ENCODE data around the gene EXOC6.

The EXOC6 gene

DNA sequence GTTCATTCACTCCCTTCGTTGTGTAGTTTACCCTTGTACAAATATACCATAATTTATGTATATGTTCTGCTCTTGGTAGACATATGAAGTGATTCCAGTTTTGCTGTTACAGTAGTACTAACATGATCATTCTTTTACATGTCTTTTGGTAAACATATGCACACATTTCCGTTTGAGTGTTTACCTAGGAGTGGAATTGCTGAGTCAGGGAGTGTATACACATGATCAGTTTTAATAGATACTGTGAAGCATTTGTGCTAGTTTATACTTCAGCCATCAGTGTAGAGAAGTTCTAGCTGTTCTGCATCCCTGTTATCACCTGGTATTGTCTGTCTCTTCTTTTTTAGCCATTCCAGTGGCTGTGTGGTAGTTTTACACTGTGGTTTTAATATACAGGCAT lies 177.8 kb downstream of the EXOC6 start:
- no peak for DNase-seq (ENCODE audit: low read depth)

GRCh38 chr10:93027508-93027907 lies 179.2 kb downstream of the EXOC6 start:
- DNase-seq (ENCODE audit: low read depth) = no peak

DNA sequence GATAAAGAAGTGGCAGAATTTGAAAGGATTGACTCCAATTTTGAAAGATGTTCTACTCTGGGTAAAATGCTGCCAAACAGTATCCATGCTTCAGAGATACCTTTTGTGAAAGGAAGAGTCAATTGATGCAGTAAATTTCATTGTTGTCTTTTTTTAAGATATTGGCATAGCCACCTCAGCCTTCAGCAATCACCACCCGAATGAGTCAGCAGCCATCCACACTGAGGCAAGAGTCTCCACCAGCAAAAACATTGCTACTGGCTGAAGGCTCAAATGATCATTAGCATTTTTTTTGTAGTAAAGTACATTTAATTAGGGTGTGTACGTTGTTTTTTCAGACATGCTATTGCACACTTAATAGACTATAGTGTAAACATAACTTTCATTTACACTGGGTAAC lies 180.6 kb downstream of the EXOC6 start:
- DNase-seq (ENCODE audit: low read depth) = no peak

- DNase-seq (ENCODE audit: low read depth) = no peak
Measured at GRCh38 chr10:93030409-93030808, 182.1 kb downstream of the EXOC6 start.

- DNase-seq (ENCODE audit: low read depth) = no peak
Measured at GRCh38 chr10:93032105-93032808, 183.9 kb downstream of the EXOC6 start.

DNA sequence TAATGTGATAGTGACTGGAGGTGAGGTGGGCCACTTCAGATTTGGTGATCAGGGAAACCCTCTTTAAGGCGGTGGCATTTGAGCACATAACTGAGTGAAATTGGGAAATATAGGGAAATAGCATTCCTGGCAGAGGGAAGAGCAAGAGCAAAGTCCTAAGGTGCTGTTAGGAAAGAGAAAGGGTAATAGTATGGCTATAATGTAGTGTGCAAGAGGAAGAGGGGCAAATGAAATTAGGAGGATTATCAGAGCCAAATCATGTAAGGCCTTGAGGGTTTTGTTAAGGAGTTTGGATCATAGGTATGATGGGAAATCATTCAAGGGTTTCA lies 184.5 kb downstream of the EXOC6 start:
- DNase-seq (ENCODE audit: low read depth) = no peak

DNA sequence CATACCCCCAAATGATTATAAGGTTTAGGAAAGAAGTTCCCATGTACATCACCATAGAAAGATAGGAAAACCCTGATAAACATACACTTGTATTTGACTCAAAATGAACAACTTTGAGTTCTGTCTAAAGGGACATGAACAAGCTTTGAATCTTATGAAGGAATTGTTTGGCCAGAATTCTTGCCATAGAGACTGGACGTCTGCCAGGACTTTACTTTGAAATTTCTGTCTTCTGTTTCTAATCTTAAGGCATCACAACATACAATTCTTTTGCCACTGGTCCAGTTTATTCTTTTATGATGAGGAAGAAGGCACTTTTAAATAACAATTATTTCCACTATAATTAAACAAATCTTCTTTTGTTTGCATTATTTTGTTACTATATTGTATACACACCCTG lies 186.1 kb downstream of the EXOC6 start:
- DNase-seq (ENCODE audit: low read depth) = no peak

GRCh38 chr10:93039110-93039509 lies 190.8 kb downstream of the EXOC6 start:
- DNase-seq (ENCODE audit: low read depth) = no peak

- no peak for DNase-seq (ENCODE audit: low read depth)
Measured at GRCh38 chr10:93039721-93040120, 191.4 kb downstream of the EXOC6 start.

- no peak for DNase-seq (ENCODE audit: low read depth)
Measured at GRCh38 chr10:93054486-93054885, 206.2 kb downstream of the EXOC6 start.

- DNase-seq (ENCODE audit: low read depth) = no peak
Measured at GRCh38 chr10:93058139-93058538, 209.8 kb downstream of the EXOC6 start.

DNA sequence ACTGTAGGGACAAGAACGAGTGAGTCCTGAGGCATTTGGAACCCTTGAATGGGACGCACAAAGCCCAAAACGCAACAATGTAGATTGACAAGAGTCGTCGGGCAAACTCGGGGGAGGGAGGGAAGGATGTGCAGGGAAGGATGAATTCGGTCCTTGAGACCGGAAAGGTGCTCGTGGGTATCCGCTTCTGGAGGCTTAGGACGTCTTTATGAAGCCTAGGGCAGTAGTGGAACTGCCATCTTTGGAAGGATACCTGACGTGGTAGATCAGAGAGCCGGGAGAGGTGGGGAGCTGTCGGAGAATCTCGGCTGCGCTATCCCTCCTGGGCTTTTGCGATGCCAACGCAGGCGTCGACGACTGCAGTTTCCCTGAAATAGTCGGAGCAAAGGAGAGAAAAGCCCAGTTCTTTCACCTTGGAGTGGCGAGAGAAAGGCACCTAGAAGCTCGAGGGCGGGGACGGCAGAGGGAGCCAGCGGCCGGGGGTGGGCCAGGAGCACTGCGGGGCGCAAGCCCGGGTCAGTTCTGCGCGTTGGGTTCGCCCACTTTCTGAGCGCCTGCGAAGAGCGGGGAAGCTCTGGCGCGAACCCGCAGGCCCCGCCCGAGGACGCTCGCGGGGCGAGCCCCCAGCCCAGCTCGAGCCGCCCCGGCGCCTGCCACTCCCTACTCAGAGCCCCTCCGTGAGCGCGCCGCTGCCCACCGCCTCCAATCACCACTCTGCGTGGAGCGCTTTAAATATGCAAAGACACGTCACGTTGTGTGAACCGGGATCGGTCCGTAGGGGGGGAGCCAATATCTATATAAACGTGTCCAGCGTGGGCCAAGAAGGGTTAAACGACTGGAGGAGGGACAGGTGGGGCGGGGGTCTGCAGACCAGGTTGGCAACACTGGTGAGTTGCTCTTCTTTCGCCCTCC lies 211.9 kb downstream of the EXOC6 start, which contains the start of gene CYP26C1:
Gene CYP26C1 (plus strand): TSS at position 824 of the 912 bp plus-strand sequence. CDS start 466 bp downstream, outside the sequence.
- DNase-seq (ENCODE audit: low read depth) = no peak

DNA sequence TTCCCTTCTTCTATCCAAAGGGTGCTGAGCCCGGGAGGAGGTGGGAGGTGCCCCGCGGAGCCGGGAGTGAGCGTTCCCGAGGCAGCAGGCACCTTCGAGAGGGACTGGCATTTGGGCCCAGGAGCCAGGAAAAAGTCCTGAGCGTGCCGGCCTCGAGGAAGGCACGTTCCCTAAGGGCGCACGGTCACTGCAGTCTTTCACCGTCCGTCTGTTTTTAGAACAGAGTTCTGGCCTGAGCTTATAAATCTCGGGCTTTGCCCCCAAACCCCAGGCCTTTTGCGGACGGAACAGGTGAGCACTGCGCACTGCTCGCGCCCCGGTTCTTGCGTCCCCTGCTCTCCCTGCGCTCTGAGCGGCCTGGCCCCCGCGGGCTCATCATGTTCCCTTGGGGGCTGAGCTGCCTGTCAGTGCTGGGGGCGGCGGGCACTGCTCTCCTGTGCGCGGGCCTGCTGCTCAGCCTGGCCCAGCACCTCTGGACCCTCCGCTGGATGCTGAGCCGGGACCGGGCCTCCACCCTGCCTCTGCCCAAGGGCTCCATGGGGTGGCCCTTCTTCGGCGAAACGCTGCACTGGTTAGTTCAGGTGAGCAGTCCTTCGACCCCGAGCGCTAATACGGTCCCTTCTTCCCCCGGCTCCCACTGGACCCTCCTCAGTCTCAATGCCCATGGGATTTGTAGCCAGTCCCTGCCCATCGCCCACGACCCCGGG lies 212.7 kb downstream of the EXOC6 start:
- no peak for DNase-seq (ENCODE audit: low read depth)

- no peak for DNase-seq (ENCODE audit: low read depth)
Measured at GRCh38 chr10:93061594-93062513, 213.5 kb downstream of the EXOC6 start.

DNA sequence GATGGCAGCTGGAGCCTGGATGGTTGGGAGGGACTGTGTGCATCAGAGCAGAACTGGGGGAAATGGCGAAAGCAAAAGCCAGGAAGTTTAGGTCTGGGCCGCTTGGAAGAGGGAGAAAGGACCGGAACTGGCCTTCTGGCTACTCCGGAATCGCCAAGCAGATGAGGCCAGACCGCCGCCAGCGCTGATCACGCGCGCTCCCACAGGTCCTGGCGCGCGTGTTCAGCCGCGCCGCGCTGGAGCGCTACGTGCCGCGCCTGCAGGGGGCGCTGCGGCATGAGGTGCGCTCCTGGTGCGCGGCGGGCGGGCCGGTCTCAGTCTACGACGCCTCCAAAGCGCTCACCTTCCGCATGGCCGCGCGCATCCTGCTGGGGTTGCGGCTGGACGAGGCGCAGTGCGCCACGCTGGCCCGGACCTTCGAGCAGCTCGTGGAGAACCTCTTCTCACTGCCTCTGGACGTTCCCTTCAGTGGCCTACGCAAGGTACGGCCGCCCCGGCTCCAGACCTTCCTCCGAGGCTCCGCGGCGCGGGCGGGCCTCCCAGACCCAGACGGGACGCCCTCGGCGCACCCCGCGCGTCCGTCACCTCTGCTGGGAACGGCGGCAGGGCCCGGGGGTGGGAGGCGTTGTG lies 214.3 kb downstream of the EXOC6 start:
- no peak for DNase-seq (ENCODE audit: low read depth)

DNA sequence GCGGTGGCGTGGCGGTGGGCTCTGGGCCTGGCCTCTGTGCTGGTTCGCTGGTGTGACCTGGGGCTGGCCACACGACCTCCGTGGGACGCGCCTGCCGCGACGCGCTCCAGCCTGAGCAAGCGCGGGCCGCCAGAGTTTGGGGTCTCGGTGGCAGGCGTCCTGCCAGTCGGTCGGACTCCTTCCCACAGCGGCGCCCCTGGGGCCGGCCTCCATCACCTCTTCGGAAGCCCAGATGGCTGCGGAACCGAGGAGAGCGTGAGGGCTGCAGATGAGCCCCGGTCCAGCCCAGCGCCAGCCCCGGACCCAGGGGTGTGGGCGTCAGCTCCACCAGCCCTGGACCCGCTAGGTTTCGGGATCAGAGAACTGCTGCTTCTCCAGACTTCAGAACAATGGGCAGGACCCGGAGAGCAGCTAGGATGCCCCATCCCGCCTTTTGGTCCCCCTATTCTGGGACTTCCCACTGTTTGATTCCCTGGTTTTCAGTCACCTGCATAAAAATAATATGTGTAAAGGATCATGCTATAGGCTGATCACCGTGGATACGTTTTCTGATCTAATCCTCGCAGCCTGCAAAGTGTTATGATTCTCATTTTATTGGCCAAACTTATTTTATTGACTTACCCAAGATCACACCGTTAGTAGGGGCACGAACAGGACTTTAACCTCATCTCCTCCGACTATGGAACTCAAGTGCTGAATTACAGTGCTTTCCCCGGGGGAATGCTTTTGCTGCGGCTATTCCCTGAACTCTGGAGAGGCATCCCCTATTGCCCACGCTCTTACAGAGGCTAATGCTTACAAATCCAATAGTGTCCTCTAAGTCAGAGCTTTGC lies 215.0 kb downstream of the EXOC6 start:
- no peak for DNase-seq (ENCODE audit: low read depth)

- DNase-seq (ENCODE audit: low read depth) = no peak
Measured at GRCh38 chr10:93063977-93064660, 215.8 kb downstream of the EXOC6 start.

GRCh38 chr10:93064874-93065660 lies 216.7 kb downstream of the EXOC6 start:
- DNase-seq (ENCODE audit: low read depth) = no peak
